Stimulated activated CD8-positive, alpha-beta memory T cell treated with anti-CD3 and anti-CD28 coated beads, Interleukin-12 subunit alpha, Interleukin-12 subunit beta, amount 100 ng/mL, for 1 hour (primary cell): Measurements from ENCODE around the gene TMEM259.

Experiments
- DNase-seq: peaks from one replicate; pipeline ENCODE4 v3.0.0-alpha.2; 2020; ENCODE audit warnings: low read depth

TMEM259 gene

GRCh38 chr19:1055886-1056620 is 35.1 kb upstream of the TMEM259 start:
- no peak for DNase-seq

- no peak for DNase-seq
Measured at GRCh38 chr19:1055028-1055425, 34.1 kb upstream of the TMEM259 start.

- no peak for DNase-seq
Measured at GRCh38 chr19:1054102-1055027, 33.4 kb upstream of the TMEM259 start.

- no peak for DNase-seq
Measured at GRCh38 chr19:1053176-1054101, 32.5 kb upstream of the TMEM259 start.

- DNase-seq, result no peak
Measured at GRCh38 chr19:1052349-1052975, 31.5 kb upstream of the TMEM259 start.

GRCh38 chr19:1051791-1052190 is 30.9 kb upstream of the TMEM259 start:
- no peak for DNase-seq

GRCh38 chr19:1050989-1051788 is 30.3 kb upstream of the TMEM259 start:
- no peak for DNase-seq

GRCh38 chr19:1049800-1050199 is 28.9 kb upstream of the TMEM259 start:
- no peak for DNase-seq

- no peak for DNase-seq
Measured at GRCh38 chr19:1049106-1049505, 28.2 kb upstream of the TMEM259 start.

- DNase-seq, result no peak
Measured at GRCh38 chr19:1047696-1048147, 26.8 kb upstream of the TMEM259 start.

GRCh38 chr19:1046836-1047695 is 26.1 kb upstream of the TMEM259 start:
- DNase-seq, result no peak

GRCh38 chr19:1046117-1046626 is 25.2 kb upstream of the TMEM259 start:
- DNase-seq, result no peak

GRCh38 chr19:1045247-1045603 is 24.3 kb upstream of the TMEM259 start:
- no peak for DNase-seq

- DNase-seq, result no peak
Measured at GRCh38 chr19:1042689-1043511, 22.0 kb upstream of the TMEM259 start.

GRCh38 chr19:1041835-1042685 is 21.1 kb upstream of the TMEM259 start:
- no peak for DNase-seq

GRCh38 chr19:1041272-1041834 is 20.4 kb upstream of the TMEM259 start:
- DNase-seq, result no peak
